ENCODE measurements around the gene XYLT1.
A peak's percentile ranks its signal among the peaks of the same experiment; 100 is the strongest.

The XYLT1 gene

DNA sequence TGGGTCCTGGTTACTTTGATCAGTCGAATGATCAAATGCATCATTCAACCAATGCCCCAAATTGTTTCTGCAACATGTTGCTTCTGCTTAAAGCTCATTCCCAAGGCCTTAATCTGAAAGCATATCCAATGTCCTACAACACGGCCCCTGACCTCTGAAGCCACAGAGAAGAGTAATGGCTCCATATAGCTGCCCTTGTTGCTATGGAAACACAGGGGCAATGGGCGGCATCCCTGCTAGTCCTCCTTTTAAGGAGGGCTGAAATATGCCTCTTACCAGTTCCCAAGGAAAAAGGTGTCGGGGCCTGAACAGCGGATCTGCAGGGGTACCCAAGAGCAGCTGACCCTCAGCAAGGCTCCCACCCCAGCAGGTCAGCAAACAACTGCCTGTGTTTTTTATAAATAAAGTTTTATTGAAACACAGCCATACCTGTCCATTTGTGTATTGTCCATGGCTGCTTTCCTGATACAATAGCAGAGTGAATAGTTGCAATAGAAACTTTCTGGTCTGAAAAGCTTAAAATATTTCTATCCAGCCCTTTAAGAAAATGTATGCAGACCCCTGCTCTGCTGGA is 210.4 kb downstream of the XYLT1 start:
- Histone ChIP-seq H3K4me3 (ENCODE audit: low read length) (no peak overlapping the region), H4K20me1 (ENCODE audit: insufficient read depth, low read length) (no peaks in the 10 kb centered on the region), H3K27ac (ENCODE audit: low read length) (no peak overlapping the region), H3K9me3 (ENCODE audit: insufficient read depth, low read length) (no peaks in the 10 kb centered on the region), H3K36me3 (replicated peaks; ENCODE audit: low read depth, low read length) (no peaks in the 10 kb centered on the region), H3K79me2 (ENCODE audit: low read length) (no peaks in the 10 kb centered on the region), H3K27me3 (ENCODE audit: low read depth, low read length) (no peaks in the 10 kb centered on the region), H3K9ac (ENCODE audit: low read length) (no peak overlapping the region), H2AFZ (ENCODE audit: low read depth, low read length) (no peak overlapping the region), H3K4me2 (ENCODE audit: low read length) (no peak overlapping the region), H3K4me1 (ENCODE audit: low read length) (peaks cover 13% of the 10 kb centered on the region)
- TF ChIP-seq, protein P1, sequence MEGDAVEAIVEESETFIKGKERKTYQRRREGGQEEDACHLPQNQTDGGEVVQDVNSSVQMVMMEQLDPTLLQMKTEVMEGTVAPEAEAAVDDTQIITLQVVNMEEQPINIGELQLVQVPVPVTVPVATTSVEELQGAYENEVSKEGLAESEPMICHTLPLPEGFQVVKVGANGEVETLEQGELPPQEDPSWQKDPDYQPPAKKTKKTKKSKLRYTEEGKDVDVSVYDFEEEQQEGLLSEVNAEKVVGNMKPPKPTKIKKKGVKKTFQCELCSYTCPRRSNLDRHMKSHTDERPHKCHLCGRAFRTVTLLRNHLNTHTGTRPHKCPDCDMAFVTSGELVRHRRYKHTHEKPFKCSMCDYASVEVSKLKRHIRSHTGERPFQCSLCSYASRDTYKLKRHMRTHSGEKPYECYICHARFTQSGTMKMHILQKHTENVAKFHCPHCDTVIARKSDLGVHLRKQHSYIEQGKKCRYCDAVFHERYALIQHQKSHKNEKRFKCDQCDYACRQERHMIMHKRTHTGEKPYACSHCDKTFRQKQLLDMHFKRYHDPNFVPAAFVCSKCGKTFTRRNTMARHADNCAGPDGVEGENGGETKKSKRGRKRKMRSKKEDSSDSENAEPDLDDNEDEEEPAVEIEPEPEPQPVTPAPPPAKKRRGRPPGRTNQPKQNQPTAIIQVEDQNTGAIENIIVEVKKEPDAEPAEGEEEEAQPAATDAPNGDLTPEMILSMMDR (IDR thresholded peaks at IDR 0.05; ENCODE audit: low read depth, low read length) = no peak
- TF ChIP-seq EZH2phosphoT487 (IDR thresholded peaks at IDR 0.05; ENCODE audit: low read depth) = no peak

DNA sequence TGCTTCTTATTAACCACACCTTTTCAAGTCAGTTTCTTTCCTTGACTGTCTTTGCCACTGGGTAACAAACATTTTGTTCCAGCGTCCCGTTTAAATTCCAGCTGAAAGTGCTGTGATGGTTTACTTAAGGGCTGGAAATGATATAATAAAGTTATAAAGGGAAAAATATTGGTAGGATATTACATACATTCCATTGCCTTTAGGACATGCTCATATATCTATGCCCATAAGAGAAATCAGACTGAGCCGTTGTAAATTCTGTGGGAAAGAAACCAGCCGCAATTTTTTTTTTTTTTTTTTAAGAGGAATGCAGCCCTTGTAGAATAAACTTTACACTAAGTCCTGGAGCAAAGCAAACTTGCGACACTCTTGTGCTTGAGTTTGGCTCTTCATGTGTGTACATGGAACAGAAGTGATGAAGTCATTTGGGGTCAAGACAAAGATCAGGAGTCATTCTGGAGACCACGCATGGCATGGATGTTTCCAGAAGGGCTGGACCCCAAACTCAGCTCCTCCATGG is 210.9 kb downstream of the XYLT1 start:
- Histone ChIP-seq H3K27ac (ENCODE audit: low read length) (no peak overlapping the region), H3K9me3 (ENCODE audit: insufficient read depth, low read length) (no peaks in the 10 kb centered on the region), H3K36me3 (replicated peaks; ENCODE audit: low read depth, low read length) (no peaks in the 10 kb centered on the region), H3K79me2 (ENCODE audit: low read length) (no peaks in the 10 kb centered on the region), H4K20me1 (ENCODE audit: insufficient read depth, low read length) (no peaks in the 10 kb centered on the region), H3K4me1 (ENCODE audit: low read length) (peaks cover 13% of the 10 kb centered on the region), H3K9ac (ENCODE audit: low read length) (0 out of 2 replicates have a peak overlapping the region, but pooled peaks have one; percentile 54), H3K27me3 (ENCODE audit: low read depth, low read length) (no peaks in the 10 kb centered on the region), H3K4me3 (ENCODE audit: low read length) (peak overlapping the region; percentile 76), H2AFZ (ENCODE audit: low read depth, low read length) (no peak overlapping the region), H3K4me2 (ENCODE audit: low read length) (peak overlapping the region; percentile 94)
- no peak for TF ChIP-seq EZH2phosphoT487 (IDR thresholded peaks at IDR 0.05; ENCODE audit: low read depth)
- TF ChIP-seq, protein P1 (IDR thresholded peaks at IDR 0.05; ENCODE audit: low read depth, low read length) = no peak

DNA sequence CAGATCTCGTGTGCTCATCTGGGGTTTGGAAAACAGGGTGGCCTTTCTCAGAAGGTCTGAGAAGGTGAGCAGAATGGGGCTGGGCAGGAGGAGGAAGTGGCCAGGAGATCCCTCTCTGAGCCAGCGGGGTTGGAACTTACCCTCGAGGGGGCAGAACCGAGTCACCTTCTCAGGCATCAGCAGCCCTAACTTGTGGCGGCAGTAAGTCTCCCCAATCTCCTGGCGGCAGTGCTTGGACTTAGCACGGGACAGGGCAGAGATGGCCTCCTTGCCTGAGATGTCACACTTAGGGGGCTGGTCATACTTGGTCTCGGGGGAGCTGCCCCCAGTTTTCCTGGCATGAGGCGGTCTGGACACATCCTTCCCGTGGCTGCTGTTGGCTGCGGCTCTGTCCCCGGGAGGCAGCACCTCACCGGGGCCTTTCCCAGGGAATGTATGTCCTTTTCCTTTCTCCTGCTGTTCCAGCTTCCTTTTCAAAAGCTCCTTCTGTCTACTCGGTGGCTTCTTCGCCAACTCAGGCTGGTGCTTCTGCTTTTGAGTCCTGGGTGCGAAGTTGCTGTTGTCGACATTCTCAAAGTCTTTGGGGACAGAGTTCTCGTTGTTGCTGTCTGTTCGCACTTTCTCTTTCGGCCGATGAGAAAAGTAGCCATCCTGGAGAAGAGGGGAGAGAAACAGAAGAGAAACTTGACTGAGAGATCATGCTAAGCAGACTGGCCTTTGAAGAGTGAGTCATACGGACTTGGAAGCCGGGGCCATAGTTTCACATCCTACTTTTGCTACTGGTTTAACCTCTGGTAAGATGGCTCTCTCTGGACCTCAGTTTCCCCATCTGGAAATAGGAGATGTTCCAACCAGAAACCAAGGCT is 211.7 kb downstream of the XYLT1 start:
- H3K4me3 ChIP-seq (ENCODE audit: low read length) = peak overlapping the region; percentile 76
- peak overlapping the region; percentile 54 for H3K9ac ChIP-seq (ENCODE audit: low read length)
- no peaks in the 10 kb centered on the region for H4K20me1 ChIP-seq (ENCODE audit: insufficient read depth, low read length)
- peak overlapping the region; percentile 94 for H3K4me2 ChIP-seq (ENCODE audit: low read length)
- no peaks in the 10 kb centered on the region for H3K27me3 ChIP-seq (ENCODE audit: low read depth, low read length)
- H3K36me3 ChIP-seq (replicated peaks; ENCODE audit: low read depth, low read length) = no peaks in the 10 kb centered on the region
- peaks cover 13% of the 10 kb centered on the region for H3K4me1 ChIP-seq (ENCODE audit: low read length)
- H3K27ac ChIP-seq (ENCODE audit: low read length) = peak overlapping the region; percentile 24; the same call in 1 of the 2 replicates
- H2AFZ ChIP-seq (ENCODE audit: low read depth, low read length) = 0 out of 2 replicates have a peak overlapping the region, but pooled peaks have one; percentile 14
- no peaks in the 10 kb centered on the region for H3K79me2 ChIP-seq (ENCODE audit: low read length)
- TF ChIP-seq, protein P1 (IDR thresholded peaks at IDR 0.05; ENCODE audit: low read depth, low read length) = peak; percentile 49
- TF ChIP-seq EZH2phosphoT487 (IDR thresholded peaks at IDR 0.05; ENCODE audit: low read depth) = no peak
- no peaks in the 10 kb centered on the region for H3K9me3 ChIP-seq (ENCODE audit: insufficient read depth, low read length)

DNA sequence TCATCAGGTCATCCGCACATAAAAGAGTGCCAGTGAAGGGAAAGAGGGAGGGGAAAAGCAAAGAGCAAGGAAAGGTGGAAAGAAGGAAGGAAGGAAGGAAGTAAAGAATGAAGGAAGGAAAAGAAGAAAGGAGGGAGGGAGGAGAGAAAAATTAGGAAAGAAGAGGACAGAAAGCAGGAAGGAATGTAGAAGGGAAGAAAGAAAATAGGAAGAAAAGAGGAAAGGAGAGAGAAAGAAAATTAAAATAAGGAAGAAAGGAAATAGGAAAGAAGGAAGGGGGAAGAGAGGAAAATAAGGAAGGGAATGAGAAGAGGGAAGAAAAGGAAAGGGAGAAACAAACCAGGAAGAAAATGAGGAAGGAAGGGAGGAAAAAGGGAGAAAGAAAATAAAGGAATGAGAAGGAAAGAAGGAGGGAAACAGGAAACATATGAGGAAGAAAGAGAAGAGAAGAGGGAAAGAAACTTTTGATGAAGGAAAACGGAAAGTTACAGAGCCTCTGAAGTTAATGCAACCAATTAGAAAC is 212.6 kb downstream of the XYLT1 start:
- no peak overlapping the region for H3K27ac ChIP-seq (ENCODE audit: low read length)
- TF ChIP-seq, protein P1 (IDR thresholded peaks at IDR 0.05; ENCODE audit: low read depth, low read length) = no peak
- no peak for TF ChIP-seq EZH2phosphoT487 (IDR thresholded peaks at IDR 0.05; ENCODE audit: low read depth)
- no peak overlapping the region for H3K9ac ChIP-seq (ENCODE audit: low read length)
- H3K4me2 ChIP-seq (ENCODE audit: low read length) = peak overlapping the region; percentile 94; the same call in 1 of the 2 replicates
- H3K9me3 ChIP-seq (ENCODE audit: insufficient read depth, low read length) = no peaks in the 10 kb centered on the region
- no peaks in the 10 kb centered on the region for H4K20me1 ChIP-seq (ENCODE audit: insufficient read depth, low read length)
- H3K36me3 ChIP-seq (replicated peaks; ENCODE audit: low read depth, low read length) = no peaks in the 10 kb centered on the region
- no peak overlapping the region for H2AFZ ChIP-seq (ENCODE audit: low read depth, low read length)
- no peak overlapping the region for H3K4me3 ChIP-seq (ENCODE audit: low read length)
- no peaks in the 10 kb centered on the region for H3K27me3 ChIP-seq (ENCODE audit: low read depth, low read length)
- H3K79me2 ChIP-seq (ENCODE audit: low read length) = no peaks in the 10 kb centered on the region
- H3K4me1 ChIP-seq (ENCODE audit: low read length) = peaks cover 13% of the 10 kb centered on the region

Data from OCI-LY3 (cell line).